HG03103 (cell line): ENCODE data around the gene PACSIN2.

Experiments used
- ATAC-seq: cut with Tn5 transposase; IDR thresholded peaks from one replicate; pipeline ENCODE4 v1.9.1; 2021; ENCODE audit warnings: low read depth; ENCODE audit not compliant: unreplicated experiment

The PACSIN2 gene

GRCh38 chr22:42910221-42910942, 104.6 kb downstream of the PACSIN2 start:
- ATAC-seq: no peak

GRCh38 chr22:42909363-42910058, 105.4 kb downstream of the PACSIN2 start:
- ATAC-seq: no peak

- ATAC-seq: no peak
Measured at GRCh38 chr22:42908374-42908746, 106.6 kb downstream of the PACSIN2 start.

DNA sequence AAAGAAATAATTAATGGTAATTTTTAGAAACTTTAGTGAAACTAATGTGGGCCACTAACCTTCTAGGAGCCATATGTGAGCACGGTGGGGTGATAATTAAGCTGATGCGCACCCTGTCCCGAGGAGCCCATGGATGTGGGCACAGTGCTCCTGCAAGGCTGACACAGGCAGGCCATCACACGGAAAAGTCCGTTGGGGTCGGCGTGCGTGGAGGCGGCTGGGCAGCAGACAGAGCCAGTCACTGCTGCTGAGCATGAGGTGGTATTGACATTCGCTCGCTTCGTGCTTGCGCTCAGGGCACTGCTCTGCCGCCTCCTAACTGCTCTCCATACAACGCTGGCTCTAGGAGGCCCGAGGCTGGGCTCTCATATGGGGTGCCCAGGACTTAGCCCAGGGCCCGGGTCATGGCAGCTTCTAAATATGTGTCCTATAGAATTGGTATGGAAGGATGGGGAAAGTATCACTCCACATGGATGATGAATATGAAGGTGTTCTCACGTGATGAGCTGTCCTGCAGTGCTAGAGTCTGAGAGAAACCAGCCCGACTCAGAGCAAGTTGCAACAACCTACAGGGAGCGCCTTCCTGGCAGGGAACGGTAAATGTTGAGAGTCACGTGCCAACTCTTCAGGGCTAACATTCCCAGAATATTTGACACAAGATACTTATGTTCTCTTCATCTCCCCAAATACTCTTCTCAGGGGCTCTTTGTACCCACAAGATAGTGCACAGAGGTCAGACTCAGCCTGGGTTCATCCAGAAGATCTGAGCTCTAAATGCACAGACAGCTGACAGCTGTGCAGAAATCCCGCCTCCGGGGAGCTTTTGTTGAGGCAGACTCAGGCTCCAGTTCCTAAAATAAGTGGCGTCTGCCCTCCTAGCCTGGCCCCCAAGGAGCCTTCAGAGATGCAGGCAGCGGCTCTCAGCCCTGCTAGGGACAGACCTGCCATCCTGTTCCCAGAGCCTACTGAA, 107.3 kb downstream of the PACSIN2 start:
- no peak for ATAC-seq

- no peak for ATAC-seq
Measured at GRCh38 chr22:42906605-42907348, 108.2 kb downstream of the PACSIN2 start.

DNA sequence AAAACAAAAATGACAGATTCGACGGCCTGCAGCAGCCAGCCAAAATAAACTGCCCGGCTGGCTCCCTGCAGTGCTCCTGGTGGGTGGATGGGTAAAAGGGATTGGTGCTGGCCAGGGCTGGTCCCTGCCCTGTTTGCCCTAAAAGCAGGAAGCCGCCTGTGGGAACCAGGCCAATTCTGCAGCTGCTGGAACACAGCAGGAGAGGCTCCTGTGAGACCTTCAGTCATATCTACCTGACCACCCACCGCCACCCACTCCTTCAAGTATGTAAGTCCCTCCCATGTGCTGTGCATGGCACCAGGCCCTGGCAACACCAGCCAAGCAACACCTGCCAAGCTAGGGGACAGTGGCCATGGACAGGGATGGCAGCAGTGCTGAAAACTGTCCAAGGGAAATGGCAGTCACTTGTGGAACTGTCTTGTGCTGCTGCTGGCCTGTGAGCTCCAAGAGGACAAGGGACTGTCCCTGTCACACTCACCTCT, 109.2 kb downstream of the PACSIN2 start:
- ATAC-seq: no peak

- ATAC-seq: no peak
Measured at GRCh38 chr22:42905217-42905616, 109.7 kb downstream of the PACSIN2 start.

DNA sequence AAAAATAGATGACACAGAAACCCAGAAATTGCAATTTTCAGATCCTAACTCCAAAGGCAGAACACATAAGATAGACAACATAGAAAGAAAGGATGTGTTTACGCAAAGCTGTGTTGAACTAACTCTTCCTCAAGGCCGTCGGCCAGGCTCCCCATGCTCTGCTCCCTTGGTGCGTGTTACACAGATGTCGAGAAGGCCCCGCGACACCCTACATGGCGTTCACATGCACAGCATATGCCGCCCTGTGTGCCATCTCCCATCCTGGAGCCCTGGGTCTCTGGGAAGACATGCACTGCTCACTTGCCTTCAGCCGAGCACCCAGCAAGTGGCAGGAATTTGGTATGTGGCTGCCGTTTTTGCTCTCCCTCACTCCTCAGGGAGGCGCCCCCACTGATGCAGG, 110.9 kb downstream of the PACSIN2 start:
- ATAC-seq: no peak

GRCh38 chr22:42902875-42903510, 112.0 kb downstream of the PACSIN2 start:
- no peak for ATAC-seq

- no peak for ATAC-seq
Measured at GRCh38 chr22:42901790-42902508, 113.0 kb downstream of the PACSIN2 start.

DNA sequence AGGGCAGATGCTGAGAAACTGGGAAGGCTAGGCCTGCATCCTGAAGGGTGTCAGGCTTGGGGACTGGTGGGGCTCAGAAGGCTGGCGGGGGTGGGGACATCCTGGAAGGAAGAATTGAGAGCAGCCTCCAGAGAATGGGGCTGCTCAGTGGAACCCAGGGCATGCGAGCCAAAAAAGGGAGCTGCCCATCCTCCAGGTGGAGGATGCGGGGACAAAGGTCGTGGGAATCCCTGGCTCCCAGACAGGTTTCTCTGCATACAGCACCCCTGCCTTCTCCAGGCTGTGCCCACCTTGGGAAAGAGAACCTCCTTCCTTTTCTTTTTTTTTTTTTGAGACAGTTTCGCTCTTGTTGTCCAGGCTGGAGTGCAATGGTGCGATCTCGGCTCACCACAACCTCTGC, 117.0 kb downstream of the PACSIN2 start:
- no peak for ATAC-seq

DNA sequence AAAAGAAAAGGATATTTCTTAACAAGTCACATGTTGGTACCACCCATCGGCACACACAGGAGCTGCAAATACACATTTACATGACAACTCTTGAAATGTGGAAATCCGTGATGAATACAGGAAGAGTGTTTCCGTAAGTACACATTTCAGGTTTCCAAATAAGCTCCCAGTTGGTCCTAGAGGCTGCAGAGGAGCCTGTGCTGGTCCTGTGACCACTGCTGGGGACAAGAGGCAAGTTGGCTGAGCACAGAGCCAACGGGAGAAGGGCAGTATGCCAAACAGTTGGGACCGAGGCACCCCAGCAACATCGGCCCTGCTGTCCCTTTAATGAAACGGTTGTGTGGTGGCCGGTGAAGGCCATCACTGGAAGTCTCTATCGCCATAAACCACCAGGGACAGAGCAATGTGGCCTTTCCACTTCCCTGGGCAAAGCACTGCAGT, 119.4 kb downstream of the PACSIN2 start:
- ATAC-seq: no peak

GRCh38 chr22:42895087-42895486, 119.9 kb downstream of the PACSIN2 start:
- no peak for ATAC-seq

- ATAC-seq: no peak
Measured at GRCh38 chr22:42893371-42894150, 121.4 kb downstream of the PACSIN2 start.

GRCh38 chr22:42892571-42893316, 122.2 kb downstream of the PACSIN2 start:
- no peak for ATAC-seq

- no peak for ATAC-seq
Measured at GRCh38 chr22:42892156-42892555, 122.8 kb downstream of the PACSIN2 start.

DNA sequence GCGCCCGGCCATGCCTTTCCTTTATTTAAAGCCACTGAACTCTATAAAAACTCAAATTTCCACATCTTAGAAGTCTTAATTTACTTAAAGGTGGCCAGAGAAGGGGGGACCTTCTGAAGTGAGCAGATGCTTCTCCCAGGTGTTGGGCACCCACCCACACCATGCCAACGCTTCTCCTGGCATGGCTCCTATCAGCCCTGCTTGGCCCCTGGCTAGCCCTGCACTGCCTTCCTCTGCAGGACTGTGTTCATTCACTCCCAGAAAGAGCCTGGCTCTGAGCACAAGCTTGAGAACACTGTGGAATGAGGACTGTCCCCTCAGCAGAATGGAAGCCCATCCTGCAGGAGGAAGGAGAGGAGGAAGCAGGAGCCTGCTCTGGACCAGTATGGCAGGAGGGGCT, 123.3 kb downstream of the PACSIN2 start:
- ATAC-seq: no peak

GRCh38 chr22:42891008-42891407, 123.9 kb downstream of the PACSIN2 start:
- ATAC-seq: no peak
